ENCODE data around the gene HIP1. TPM values are rescaled to one million over a fixed set of nuclear protein-coding genes. Genes with fewer than 3 reads are reported as not detected.
"Not testable (repeated sequence)": the region's sequence is repeated elsewhere in the genome, so short reads cannot be mapped to it uniquely, and the experiment has no call there.

Gene HIP1
- total and polyA plus RNA-seq, 7 experiments from 2014 or later: 0.78 to 14.6 (median 1.7) TPM; not detected in 1

- Mint-ChIP-seq H3K9me3 (peaks cover 0 to 12% (median 6%) of the 10 kb centered on the region in 11 donors), H3K27me3 (peaks cover 0 to 11% (median 0%) of the 10 kb centered on the region in 5 donors)
- H3K4me1 ChIP-seq (ENCODE audit: control insufficient read depth in 2 of 2, insufficient read depth in 2 of 2, low read length in 2 of 2); H3K4me3 Mint-ChIP-seq; intact Hi-C loops (cut with micrococcal nuclease); H3K27ac ChIP-seq (ENCODE audit: low read depth, low read length); H3K27me3 ChIP-seq (ENCODE audit: control insufficient read depth in 2 of 2, insufficient read depth in 2 of 2, low read length in 2 of 2); H3K27ac Mint-ChIP-seq; DNase-seq; H3K4me3 ChIP-seq (ENCODE audit: low read length); H3K36me3 Mint-ChIP-seq; CTCF ChIA-PET; H3K9me3 ChIP-seq (ENCODE audit: control insufficient read depth in 2 of 3, low read length in 3 of 3); POLR2A ChIA-PET; H3K4me1 Mint-ChIP-seq; ATAC-seq; H3K36me3 ChIP-seq (ENCODE audit: control insufficient read depth in 2 of 3, insufficient read depth in 3 of 3, low read length in 3 of 3): not testable (repeated sequence)
Measured at GRCh38 chr7:75632587-75632986, 106.2 kb downstream of the HIP1 start.

- peaks cover 0 to 7% (median 4%) of the 10 kb centered on the region in 5 donors for H3K36me3 Mint-ChIP-seq
- ATAC-seq (no peak), DNase-seq (no peak)
- Histone ChIP-seq H3K36me3 (ENCODE audit: control insufficient read depth in 2 of 3, insufficient read depth in 3 of 3, low read length in 3 of 3) (no peaks in the 10 kb centered on the region), H3K27ac (ENCODE audit: low read depth, low read length) (no peak overlapping the region), H3K27me3 (ENCODE audit: control insufficient read depth in 2 of 2, insufficient read depth in 2 of 2, low read length in 2 of 2) (no peaks in the 10 kb centered on the region), H3K4me1 (ENCODE audit: control insufficient read depth in 2 of 2, insufficient read depth in 2 of 2, low read length in 2 of 2) (no peaks in the 10 kb centered on the region), H3K9me3 (ENCODE audit: control insufficient read depth in 2 of 3, low read length in 3 of 3) (peaks cover 0 to 6% (median 0%) of the 10 kb centered on the region in 3 experiments), H3K4me3 (ENCODE audit: low read length) (no peak overlapping the region)
- peaks cover 0 to 21% (median 10%) of the 10 kb centered on the region in 11 donors for H3K9me3 Mint-ChIP-seq
- no peak overlapping the region for H3K27ac Mint-ChIP-seq
- H3K4me3 Mint-ChIP-seq: no peak overlapping the region
- H3K27me3 Mint-ChIP-seq: peaks cover 0 to 4% (median 0%) of the 10 kb centered on the region in 5 donors
- intact Hi-C loops (cut with micrococcal nuclease): no loop called here
- H3K4me1 Mint-ChIP-seq: peaks cover 0 to 4% (median 0%) of the 10 kb centered on the region in 7 donors
- ChIA-PET CTCF (no interaction called here), POLR2A (no interaction called here)
Measured at GRCh38 chr7:75631711-75632110, 107.0 kb downstream of the HIP1 start.

- Histone ChIP-seq H3K27me3 (ENCODE audit: control insufficient read depth in 2 of 2, insufficient read depth in 2 of 2, low read length in 2 of 2) (no peaks in the 10 kb centered on the region), H3K27ac (ENCODE audit: low read depth, low read length) (no peak overlapping the region), H3K4me3 (ENCODE audit: low read length) (no peak overlapping the region), H3K4me1 (ENCODE audit: control insufficient read depth in 2 of 2, insufficient read depth in 2 of 2, low read length in 2 of 2) (no peaks in the 10 kb centered on the region), H3K9me3 (ENCODE audit: control insufficient read depth in 2 of 3, low read length in 3 of 3) (peaks cover 0 to 6% (median 0%) of the 10 kb centered on the region in 3 experiments), H3K36me3 (ENCODE audit: control insufficient read depth in 2 of 3, insufficient read depth in 3 of 3, low read length in 3 of 3) (no peaks in the 10 kb centered on the region)
- DNase-seq: no peak
- Mint-ChIP-seq H3K4me1 (peaks cover 0 to 4% (median 0%) of the 10 kb centered on the region in 7 donors), H3K27ac (no peak overlapping the region), H3K4me3 (no peak overlapping the region), H3K36me3 (peaks cover 0 to 7% (median 5%) of the 10 kb centered on the region in 5 donors), H3K9me3 (peaks cover 0 to 29% (median 10%) of the 10 kb centered on the region in 11 donors), H3K27me3 (peaks cover 0 to 4% (median 0%) of the 10 kb centered on the region in 5 donors)
- intact Hi-C loops (cut with micrococcal nuclease): no loop called here
- CTCF ChIA-PET: no interaction called here
- POLR2A ChIA-PET: no interaction called here
- ATAC-seq: no peak
Measured at GRCh38 chr7:75630549-75630948, 108.2 kb downstream of the HIP1 start.

GRCh38 chr7:75629044-75629443 is 109.7 kb downstream of the HIP1 start:
- POLR2A ChIA-PET: no interaction called here
- ATAC-seq: no peak
- intact Hi-C loops (cut with micrococcal nuclease): no loop called here
- H3K9me3 Mint-ChIP-seq: peaks cover 0 to 35% (median 13%) of the 10 kb centered on the region in 11 donors
- Histone ChIP-seq H3K4me3 (ENCODE audit: low read length) (no peak overlapping the region), H3K27ac (ENCODE audit: low read depth, low read length) (no peak overlapping the region), H3K27me3 (ENCODE audit: control insufficient read depth in 2 of 2, insufficient read depth in 2 of 2, low read length in 2 of 2) (no peaks in the 10 kb centered on the region), H3K4me1 (ENCODE audit: control insufficient read depth in 2 of 2, insufficient read depth in 2 of 2, low read length in 2 of 2) (no peaks in the 10 kb centered on the region), H3K9me3 (ENCODE audit: control insufficient read depth in 2 of 3, low read length in 3 of 3) (peaks cover 0 to 6% (median 0%) of the 10 kb centered on the region in 3 experiments), H3K36me3 (ENCODE audit: control insufficient read depth in 2 of 3, insufficient read depth in 3 of 3, low read length in 3 of 3) (no peaks in the 10 kb centered on the region)
- CTCF ChIA-PET: no interaction called here
- H3K4me1 Mint-ChIP-seq: peaks cover 0 to 6% (median 0%) of the 10 kb centered on the region in 7 donors
- no peak for DNase-seq
- peaks cover 0 to 7% (median 5%) of the 10 kb centered on the region in 5 donors for H3K36me3 Mint-ChIP-seq
- H3K4me3 Mint-ChIP-seq: no peak overlapping the region
- H3K27me3 Mint-ChIP-seq: peaks cover 0 to 4% (median 0%) of the 10 kb centered on the region in 5 donors
- no peak overlapping the region for H3K27ac Mint-ChIP-seq

- peaks cover 0 to 7% (median 5%) of the 10 kb centered on the region in 5 donors for H3K36me3 Mint-ChIP-seq
Measured at GRCh38 chr7:75628055-75628454, 110.7 kb downstream of the HIP1 start.

GRCh38 chr7:75626954-75627353 is 111.8 kb downstream of the HIP1 start:
- no peaks in the 10 kb centered on the region for H3K4me1 ChIP-seq (ENCODE audit: control insufficient read depth in 2 of 2, insufficient read depth in 2 of 2, low read length in 2 of 2)
- no peak overlapping the region for H3K4me3 ChIP-seq (ENCODE audit: low read length)
- peaks cover 0 to 15% (median 0%) of the 10 kb centered on the region in 7 donors for H3K4me1 Mint-ChIP-seq
- DNase-seq (no peak), ATAC-seq (no peak)
- ChIA-PET POLR2A (no interaction called here), CTCF (no interaction called here)
- peaks cover 0 to 6% (median 0%) of the 10 kb centered on the region in 3 experiments for H3K9me3 ChIP-seq (ENCODE audit: control insufficient read depth in 2 of 3, low read length in 3 of 3)
- intact Hi-C loops (cut with micrococcal nuclease): no loop called here
- H3K4me3 Mint-ChIP-seq: no peak overlapping the region
- peaks cover 0 to 7% (median 5%) of the 10 kb centered on the region in 5 donors for H3K36me3 Mint-ChIP-seq
- H3K9me3 Mint-ChIP-seq: peaks cover 0 to 35% (median 13%) of the 10 kb centered on the region in 11 donors
- H3K27me3 Mint-ChIP-seq: peaks cover 0 to 4% (median 0%) of the 10 kb centered on the region in 5 donors
- no peak overlapping the region for H3K27ac Mint-ChIP-seq
- no peaks in the 10 kb centered on the region for H3K27me3 ChIP-seq (ENCODE audit: control insufficient read depth in 2 of 2, insufficient read depth in 2 of 2, low read length in 2 of 2)
- H3K36me3 ChIP-seq (ENCODE audit: control insufficient read depth in 2 of 3, insufficient read depth in 3 of 3, low read length in 3 of 3): no peaks in the 10 kb centered on the region
- H3K27ac ChIP-seq (ENCODE audit: low read depth, low read length): no peak overlapping the region

More at GRCh38 chr7:75628055-75628454, 110.7 kb downstream of the HIP1 start:
- Mint-ChIP-seq H3K4me1 (peaks cover 0 to 15% (median 0%) of the 10 kb centered on the region in 7 donors), H3K4me3 (no peak overlapping the region), H3K27ac (no peak overlapping the region), H3K9me3 (peaks cover 0 to 35% (median 13%) of the 10 kb centered on the region in 11 donors), H3K27me3 (peaks cover 0 to 4% (median 0%) of the 10 kb centered on the region in 5 donors)
- ChIA-PET CTCF (interaction anchor here (0.9 kb wide), 1 partner anchor 18 kb away, joined by 3 read pairs; no protein-coding TSS in a partner anchor), POLR2A (no interaction called here)
- H3K4me3 ChIP-seq (ENCODE audit: low read length): no peak overlapping the region
- H3K4me1 ChIP-seq (ENCODE audit: control insufficient read depth in 2 of 2, insufficient read depth in 2 of 2, low read length in 2 of 2): no peaks in the 10 kb centered on the region
- peaks cover 0 to 6% (median 0%) of the 10 kb centered on the region in 3 experiments for H3K9me3 ChIP-seq (ENCODE audit: control insufficient read depth in 2 of 3, low read length in 3 of 3)
- no peak for DNase-seq
- no peak for ATAC-seq
- no peaks in the 10 kb centered on the region for H3K27me3 ChIP-seq (ENCODE audit: control insufficient read depth in 2 of 2, insufficient read depth in 2 of 2, low read length in 2 of 2)
- H3K36me3 ChIP-seq (ENCODE audit: control insufficient read depth in 2 of 3, insufficient read depth in 3 of 3, low read length in 3 of 3): no peaks in the 10 kb centered on the region
- intact Hi-C loops (cut with micrococcal nuclease): no loop called here
- no peak overlapping the region for H3K27ac ChIP-seq (ENCODE audit: low read depth, low read length)

- CTCF ChIA-PET: no interaction called here
- H3K9me3 ChIP-seq (ENCODE audit: control insufficient read depth in 2 of 3, low read length in 3 of 3): peaks cover 0 to 6% (median 0%) of the 10 kb centered on the region in 3 experiments
Measured at GRCh38 chr7:75625868-75626267, 112.9 kb downstream of the HIP1 start.

More at GRCh38 chr7:75625868-75626267, 112.9 kb downstream of the HIP1 start:
- H3K4me1 ChIP-seq (ENCODE audit: control insufficient read depth in 2 of 2, insufficient read depth in 2 of 2, low read length in 2 of 2): no peaks in the 10 kb centered on the region
- H3K27ac ChIP-seq (ENCODE audit: low read depth, low read length): no peak overlapping the region
- H3K4me1 Mint-ChIP-seq: peaks cover 0 to 18% (median 0%) of the 10 kb centered on the region in 7 donors
- ATAC-seq (no peak), DNase-seq (no peak)
- H3K27me3 Mint-ChIP-seq: peaks cover 0 to 4% (median 0%) of the 10 kb centered on the region in 5 donors
- peaks cover 0 to 7% (median 5%) of the 10 kb centered on the region in 5 donors for H3K36me3 Mint-ChIP-seq
- H3K9me3 Mint-ChIP-seq: peaks cover 0 to 35% (median 13%) of the 10 kb centered on the region in 11 donors
- POLR2A ChIA-PET: no interaction called here
- intact Hi-C loops (cut with micrococcal nuclease): no loop called here
- no peak overlapping the region for H3K4me3 ChIP-seq (ENCODE audit: low read length)
- no peaks in the 10 kb centered on the region for H3K36me3 ChIP-seq (ENCODE audit: control insufficient read depth in 2 of 3, insufficient read depth in 3 of 3, low read length in 3 of 3)
- H3K27ac Mint-ChIP-seq: no peak overlapping the region
- H3K4me3 Mint-ChIP-seq: no peak overlapping the region
- no peaks in the 10 kb centered on the region for H3K27me3 ChIP-seq (ENCODE audit: control insufficient read depth in 2 of 2, insufficient read depth in 2 of 2, low read length in 2 of 2)

Data from naive thymus-derived CD4-positive, alpha-beta T cell (primary cell).